NCI-H524 treated with DMSO at 0.1 percent for 48 hours (cell line): Measurements from ENCODE around the gene LIPT1.
"Not testable (repeated sequence)": the region's sequence is repeated elsewhere in the genome, so short reads cannot be mapped to it uniquely, and the experiment has no call there.

Source experiments
- DNase-seq: peaks from one replicate; lab custom pipeline; 2025; lab: John Stamatoyannopoulos, UW

LIPT1 gene

GRCh38 chr2:99154643-99155536, at the start of gene LIPT1, which contains the start of gene TSGA10:
Gene LIPT1 (plus strand): TSS chr2:99154967. CDS start chr2:99161958, 6,991 bp downstream.
Gene TSGA10 (minus strand): TSS chr2:99154942. CDS start chr2:99109439, 45,503 bp downstream.
- DNase-seq = peak; percentile 45

GRCh38 chr2:99106913-99107312, 47.9 kb upstream of the LIPT1 start:
- no peak for DNase-seq

- DNase-seq = no peak
Measured at GRCh38 chr2:99111236-99111635, 43.5 kb upstream of the LIPT1 start.

- DNase-seq = no peak
Measured at GRCh38 chr2:99111945-99112344, 42.8 kb upstream of the LIPT1 start.

GRCh38 chr2:99112617-99113016, 42.1 kb upstream of the LIPT1 start:
- no peak for DNase-seq

GRCh38 chr2:99127981-99128380, 26.8 kb upstream of the LIPT1 start:
- DNase-seq = no peak

GRCh38 chr2:99135044-99135556, 19.7 kb upstream of the LIPT1 start:
- DNase-seq = not testable (repeated sequence)

- no peak for DNase-seq
Measured at GRCh38 chr2:99139003-99139402, 15.8 kb upstream of the LIPT1 start.

GRCh38 chr2:99140056-99140859, 14.5 kb upstream of the LIPT1 start:
- DNase-seq = no peak

GRCh38 chr2:99140860-99141109, 14.0 kb upstream of the LIPT1 start:
- no peak for DNase-seq

GRCh38 chr2:99141110-99142108, 13.4 kb upstream of the LIPT1 start, which contains the start of gene C2orf15:
Gene C2orf15 (plus strand): TSS chr2:99141707. CDS start chr2:99150559, 8,852 bp downstream.
- DNase-seq = peak; percentile 76

GRCh38 chr2:99150706-99151105, 4.1 kb upstream of the LIPT1 start:
- no peak for DNase-seq

GRCh38 chr2:99152199-99152895, 2.4 kb upstream of the LIPT1 start:
- DNase-seq = no peak

- DNase-seq = no peak
Measured at GRCh38 chr2:99153921-99154604, 704 bp upstream of the LIPT1 start.

GRCh38 chr2:99156891-99157290, 2.1 kb downstream of the LIPT1 start:
- no peak for DNase-seq

- no peak for DNase-seq
Measured at GRCh38 chr2:99158599-99158998, 3.8 kb downstream of the LIPT1 start.

- DNase-seq = no peak
Measured at GRCh38 chr2:99159594-99159993, 4.8 kb downstream of the LIPT1 start.

- no peak for DNase-seq
Measured at GRCh38 chr2:99166218-99166617, 11.5 kb downstream of the LIPT1 start.

- no peak for DNase-seq
Measured at GRCh38 chr2:99169534-99169933, 14.8 kb downstream of the LIPT1 start.
